ENCODE results near the gene EIF6. TPM values are rescaled to one million over a fixed set of nuclear protein-coding genes. Genes with fewer than 3 reads are reported as not detected.

Gene EIF6
- total RNA-seq, 1 experiment from 2014 or later = 420 TPM

GRCh38 chr20:35284992-35285805 lies 627 bp upstream of the EIF6 start:
- TSS peak; percentile 59 for BruUV-seq (replicated peaks)
- TF ChIP-seq, protein P1, sequence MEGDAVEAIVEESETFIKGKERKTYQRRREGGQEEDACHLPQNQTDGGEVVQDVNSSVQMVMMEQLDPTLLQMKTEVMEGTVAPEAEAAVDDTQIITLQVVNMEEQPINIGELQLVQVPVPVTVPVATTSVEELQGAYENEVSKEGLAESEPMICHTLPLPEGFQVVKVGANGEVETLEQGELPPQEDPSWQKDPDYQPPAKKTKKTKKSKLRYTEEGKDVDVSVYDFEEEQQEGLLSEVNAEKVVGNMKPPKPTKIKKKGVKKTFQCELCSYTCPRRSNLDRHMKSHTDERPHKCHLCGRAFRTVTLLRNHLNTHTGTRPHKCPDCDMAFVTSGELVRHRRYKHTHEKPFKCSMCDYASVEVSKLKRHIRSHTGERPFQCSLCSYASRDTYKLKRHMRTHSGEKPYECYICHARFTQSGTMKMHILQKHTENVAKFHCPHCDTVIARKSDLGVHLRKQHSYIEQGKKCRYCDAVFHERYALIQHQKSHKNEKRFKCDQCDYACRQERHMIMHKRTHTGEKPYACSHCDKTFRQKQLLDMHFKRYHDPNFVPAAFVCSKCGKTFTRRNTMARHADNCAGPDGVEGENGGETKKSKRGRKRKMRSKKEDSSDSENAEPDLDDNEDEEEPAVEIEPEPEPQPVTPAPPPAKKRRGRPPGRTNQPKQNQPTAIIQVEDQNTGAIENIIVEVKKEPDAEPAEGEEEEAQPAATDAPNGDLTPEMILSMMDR (IDR thresholded peaks at IDR 0.05; ENCODE audit: insufficient read depth in 1 of 2, low read depth in 1 of 2, low read length in 1 of 2, severe bottlenecking in 1 of 2, unreplicated experiment in 1 of 2) = no peak
- H3K4me3 ChIP-seq (ENCODE audit: low read depth, low read length) = peak overlapping the region; percentile 95
- Mint-ChIP-seq H3K4me1 (ENCODE audit: low read depth, unreplicated experiment) (peaks cover 18% of the 10 kb centered on the region), H3K27me3 (ENCODE audit: insufficient read depth, unreplicated experiment) (no peaks in the 10 kb centered on the region), H3K9me3 (ENCODE audit: unreplicated experiment) (no peaks in the 10 kb centered on the region), H3K4me3 (ENCODE audit: unreplicated experiment) (peak overlapping the region; percentile 84), H3K27ac (ENCODE audit: unreplicated experiment) (peak overlapping the region; percentile 87), H3K36me3 (ENCODE audit: insufficient read depth, unreplicated experiment) (peaks cover 42% of the 10 kb centered on the region)
- H3K27me3 ChIP-seq (replicated peaks; ENCODE audit: control insufficient read depth, insufficient read depth, low read length) = no peaks in the 10 kb centered on the region
- ChIA-PET POLR2A (interaction anchor here (0.6 to 2.2 kb wide), 24 partner anchors 7 to 1289 kb away, joined by 3 to 46 read pairs (median 5); partner anchors contain the start of genes CEP250, EDEM2, ERGIC3 and MMP24OS), CTCF (interaction anchor here (0.5 to 4.3 kb wide), 12 partner anchors 16 to 398 kb away, joined by 3 to 37 read pairs (median 5); no protein-coding TSS in a partner anchor)
- no peak for DNase-seq
- intact Hi-C loops (cut with micrococcal nuclease; ENCODE audit: unreplicated experiment) = loop anchor here (1.0 to 5.0 kb wide), 3 partner anchors 19 to 408 kb away; partner anchors contain the start of gene ACSS2
- H3K36me3 ChIP-seq (ENCODE audit: control insufficient read depth, insufficient read depth, low read length) = peaks cover 10% of the 10 kb centered on the region
- H3K9me3 ChIP-seq = no peaks in the 10 kb centered on the region
- peaks cover 28% of the 10 kb centered on the region for H3K4me1 ChIP-seq

GRCh38 chr20:35283441-35284266 lies 918 bp downstream of the EIF6 start:
- Histone ChIP-seq H3K4me3 (ENCODE audit: low read depth, low read length) (peak overlapping the region; percentile 95), H3K36me3 (ENCODE audit: control insufficient read depth, insufficient read depth, low read length) (peaks cover 18% of the 10 kb centered on the region), H3K4me1 (peaks cover 28% of the 10 kb centered on the region), H3K27me3 (replicated peaks; ENCODE audit: control insufficient read depth, insufficient read depth, low read length) (no peaks in the 10 kb centered on the region), H3K9me3 (no peaks in the 10 kb centered on the region)
- H3K27me3 Mint-ChIP-seq (ENCODE audit: insufficient read depth, unreplicated experiment) = no peaks in the 10 kb centered on the region
- ChIA-PET POLR2A (interaction anchor here (0.6 to 2.2 kb wide), 16 partner anchors 9 to 981 kb away, joined by 3 to 46 read pairs (median 4); partner anchors contain the start of genes CEP250, EDEM2, ERGIC3 and MMP24), CTCF (interaction anchor here (0.8 to 2.5 kb wide), 14 partner anchors 10 to 188 kb away, joined by 3 to 25 read pairs (median 6); partner anchors contain the start of gene EDEM2)
- intact Hi-C loops (cut with micrococcal nuclease; ENCODE audit: unreplicated experiment) = loop anchor here (1.0 kb wide), 2 partner anchors 21 to 44 kb away; no protein-coding TSS in a partner anchor
- BruUV-seq (replicated peaks) = TSS peak; percentile 67
- peaks cover 57% of the 10 kb centered on the region for H3K36me3 Mint-ChIP-seq (ENCODE audit: insufficient read depth, unreplicated experiment)
- no peak for DNase-seq
- peaks cover 18% of the 10 kb centered on the region for H3K4me1 Mint-ChIP-seq (ENCODE audit: low read depth, unreplicated experiment)
- H3K9me3 Mint-ChIP-seq (ENCODE audit: unreplicated experiment) = no peaks in the 10 kb centered on the region
- H3K27ac Mint-ChIP-seq (ENCODE audit: unreplicated experiment) = peak overlapping the region; percentile 87
- H3K4me3 Mint-ChIP-seq (ENCODE audit: unreplicated experiment) = peak overlapping the region; percentile 84
- TF ChIP-seq, protein P1 (IDR thresholded peaks at IDR 0.05; ENCODE audit: insufficient read depth in 1 of 2, low read depth in 1 of 2, low read length in 1 of 2, severe bottlenecking in 1 of 2, unreplicated experiment in 1 of 2) = no peak

Data from Caco-2 (cell line).